K562 (cell line): ENCODE measurements around the gene CCDC178. TPM values are rescaled to one million over a fixed set of nuclear protein-coding genes. Genes with fewer than 3 reads are reported as not detected.

Experiments
- ATAC-seq: fragments of 200-7000 bp; cut with Tn5 transposase; 3 replicates; pipeline ENCODE4 v1.9.1; 2020; ENCODE audit warnings: moderate library complexity
- BruUV-seq: library from RNA; stranded (reverse); fragments of 400-500 nt; replicated peaks from 2 replicates; lab custom pipeline; 2021; lab: Mats Ljungman, UMichigan
- CTCF ChIA-PET: fragments of 300-600 bp; formaldehyde crosslinking; extraction: SDS; loops from one replicate; lab custom pipeline; 2021; ENCODE audit warnings: low intra/inter-chr PET ratio; lab: Yijun Ruan, JAX
- POLR2A ChIA-PET: fragments of 300-600, 350-650 bp; sonication (Branson Sonifier 250); formaldehyde crosslinking; extraction: SDS; loops from one replicate; lab custom pipeline; 2021; ENCODE audit warnings: antibody characterized with exemption, inconsistent platforms; lab: Yijun Ruan, JAX
- DNase-seq, 4 experiments: peaks; one replicate each; pipeline versions ENCODE4 v3.0.0 to v3.0.0-alpha.2; 2011 to 2018; ENCODE audit warnings: low spot score in 3 of 4, mixed read lengths in 3 of 4; ENCODE audit errors: extremely low read depth in 1 of 4
- FAIRE-seq: peaks from 2 replicates; lab custom pipeline; 2011; peaks lifted over from hg19 to GRCh38; lab: Jason Lieb, UNC
- H2AFZ ChIP-seq: 2 replicates; pipeline ENCODE4 v1.6.0; 2011; ENCODE audit warnings: low read depth, low read length, control low read depth, inconsistent platforms
- H3K27ac ChIP-seq: fragments of 200-600 bp; 3 replicates; pipeline ENCODE4 v1.8.0; 2011; ENCODE audit warnings: low read depth, mild to moderate bottlenecking, control low read depth, inconsistent platforms, low read length, moderate library complexity, mixed read lengths; ENCODE audit errors: extremely low read depth
- H3K27me3 ChIP-seq, 2 experiments: fragments of 300-600 bp in 1 of 2; 2 replicates in 1 of 2; 3 replicates in 1 of 2; pipeline versions ENCODE4 v1.6.0 to v1.8.0; 2011; ENCODE audit warnings: inconsistent platforms in 2 of 2, low read length in 2 of 2, mild to moderate bottlenecking in 1 of 2, mixed read lengths in 1 of 2, moderate library complexity in 1 of 2; ENCODE audit not compliant: control insufficient read depth in 2 of 2, insufficient read depth in 2 of 2
- H3K36me3 ChIP-seq: fragments of 300-600 bp; 3 replicates; pipeline ENCODE4 v1.8.0; 2011; ENCODE audit warnings: mild to moderate bottlenecking, low read length, inconsistent platforms; ENCODE audit not compliant: control insufficient read depth, insufficient read depth
- H3K4me1 ChIP-seq, 2 experiments: fragments of 200-600 bp in 1 of 2; replicated peaks in 1 of 2; 2 replicates in 1 of 2; 3 replicates in 1 of 2; pipeline versions ENCODE4 v1.5.1 to v1.8.0; 2011; ENCODE audit warnings: inconsistent platforms in 2 of 2, low read length in 2 of 2, mild to moderate bottlenecking in 1 of 2, mixed read lengths in 1 of 2, moderate library complexity in 1 of 2; ENCODE audit not compliant: control insufficient read depth in 2 of 2, insufficient read depth in 2 of 2
- H3K4me2 ChIP-seq: 2 replicates; pipeline ENCODE4 v1.6.1; 2011; ENCODE audit warnings: low read length, control low read depth, inconsistent platforms, mixed read lengths; ENCODE audit not compliant: insufficient read depth
- H3K4me3 ChIP-seq: fragments of 200-600 bp; sonication (generic), shearing (Covaris generic); 2 replicates; pipeline ENCODE4 v1.5.1; 2016; ENCODE audit warnings: control low read depth, inconsistent platforms
- H3K79me2 ChIP-seq: fragments of 200-600 bp; 3 replicates; pipeline ENCODE4 v1.8.0; 2011; ENCODE audit warnings: low read length, inconsistent platforms; ENCODE audit not compliant: control insufficient read depth, insufficient read depth
- H3K9ac ChIP-seq, 2 experiments: 2 replicates each; pipeline versions ENCODE4 v1.6.0 to v1.6.1; 2011; ENCODE audit warnings: low read depth in 2 of 2, low read length in 2 of 2, control low read depth in 1 of 2, inconsistent platforms in 1 of 2, mild to moderate bottlenecking in 1 of 2, mixed read lengths in 1 of 2; ENCODE audit not compliant: insufficient read depth in 1 of 2
- H3K9me1 ChIP-seq: one replicate; pipeline ENCODE4 v1.6.0; 2011; ENCODE audit warnings: inconsistent platforms, mild to moderate bottlenecking, low read length, moderate library complexity; ENCODE audit not compliant: control insufficient read depth, insufficient read depth
- H3K9me3 ChIP-seq: replicated peaks from 2 replicates; pipeline ENCODE4 v1.5.1; 2011; ENCODE audit warnings: low read depth, low read length, inconsistent platforms; ENCODE audit not compliant: control insufficient read depth, insufficient read depth
- H4K20me1 ChIP-seq: replicated peaks from 2 replicates; pipeline ENCODE4 v1.6.1; 2011; ENCODE audit warnings: low read length, inconsistent platforms, mixed read lengths; ENCODE audit not compliant: control insufficient read depth, insufficient read depth
- C11orf30 ChIP-seq: fragments of 450-650 bp; IDR thresholded peaks from 2 replicates; pipeline ENCODE4 v1.6.1; 2016; ENCODE audit warnings: low read depth, mild to moderate bottlenecking
- GTF2A2 ChIP-seq: IDR thresholded peaks from 2 replicates; pipeline ENCODE4 v1.6.1; 2016; ENCODE audit warnings: mild to moderate bottlenecking, missing genetic modification characterization, missing compliant biosample characterization
- WGBS: fragments of 100-300 bp; shearing (Covaris generic); methylation state at CpG from one replicate; pipeline ENCODE4 v1.1.6; 2016; ENCODE audit warnings: low coverage, mixed read lengths; ENCODE audit not compliant: insufficient coverage; ENCODE audit errors: missing lambda C conversion rate; 5-methylcytosine and 5-hydroxymethylcytosine counted together
- in situ Hi-C: fragments of 300-500 bp; cut with MboI; formaldehyde crosslinking; loops from 4 replicates; pipeline ENCODE4 v1.15.0; 2018; ENCODE audit warnings: inconsistent platforms, mixed read lengths
- intact Hi-C: fragments of 100-400 bp; cut with micrococcal nuclease; formaldehyde crosslinking; loops from 2 replicates; pipeline ENCODE4 v1.14.2; 2022
- polyA plus RNA-seq, 8 experiments: library from polyadenylated mRNA; depleted of rRNA in 4 of 8; stranded (reverse) in 5 of 8; unstranded in 3 of 8; fragments of >200 nt; fragmentation: Nextera tagmentation in 2 of 8; fragmentation: Illumina TruSeq in 1 of 8; extraction: Ambion mirVana in 2 of 8; extraction: Trizol in 1 of 8; gene quantifications; 2 replicates each; pipeline versions ENCODE4 v1.2.1 to v1.2.3, GENCODE V29; 2011 to 2014; ENCODE audit warnings: inconsistent platforms in 1 of 8, missing spikeins in 1 of 8
- total RNA-seq, 7 experiments: library from RNA; depleted of rRNA in 6 of 7; stranded (reverse); fragments of >200 nt in 6 of 7; fragmentation: Illumina TruSeq in 2 of 7; extraction: Trizol in 2 of 7; gene quantifications; 2 replicates each; pipeline versions ENCODE4 v1.2.1 to v1.2.3, GENCODE V29; 2011 to 2021; ENCODE audit warnings: low replicate concordance in 1 of 7
- TF ChIP-seq, protein P1 (sequence below), 3 experiments: IDR thresholded peaks in 2 of 3; conservative IDR thresholded peaks in 1 of 3; 2 replicates each; pipeline ENCODE4 v1.5.1; 2011 to 2012; ENCODE audit warnings: low read length in 3 of 3, mild to moderate bottlenecking in 3 of 3, control low read depth in 2 of 3, improper control_type of control experiment in 1 of 3, inconsistent platforms in 1 of 3, low read depth in 1 of 3, mixed read lengths in 1 of 3, moderate library complexity in 1 of 3; ENCODE audit not compliant: insufficient read depth in 2 of 3
- TF ChIP-seq, protein P2 (sequence below): sonication (generic); formaldehyde crosslinking; IDR thresholded peaks from 2 replicates; pipeline ENCODE4 v1.5.0; 2020; ENCODE audit warnings: missing genetic modification reagents

The CCDC178 gene
- total and polyA plus RNA-seq, 9 of the 15 experiments (the other 6 are each of a cell fraction or from before 2014, with no cell fraction given): 0.12 to 0.47 (median 0.15) TPM; not detected in 6

DNA sequence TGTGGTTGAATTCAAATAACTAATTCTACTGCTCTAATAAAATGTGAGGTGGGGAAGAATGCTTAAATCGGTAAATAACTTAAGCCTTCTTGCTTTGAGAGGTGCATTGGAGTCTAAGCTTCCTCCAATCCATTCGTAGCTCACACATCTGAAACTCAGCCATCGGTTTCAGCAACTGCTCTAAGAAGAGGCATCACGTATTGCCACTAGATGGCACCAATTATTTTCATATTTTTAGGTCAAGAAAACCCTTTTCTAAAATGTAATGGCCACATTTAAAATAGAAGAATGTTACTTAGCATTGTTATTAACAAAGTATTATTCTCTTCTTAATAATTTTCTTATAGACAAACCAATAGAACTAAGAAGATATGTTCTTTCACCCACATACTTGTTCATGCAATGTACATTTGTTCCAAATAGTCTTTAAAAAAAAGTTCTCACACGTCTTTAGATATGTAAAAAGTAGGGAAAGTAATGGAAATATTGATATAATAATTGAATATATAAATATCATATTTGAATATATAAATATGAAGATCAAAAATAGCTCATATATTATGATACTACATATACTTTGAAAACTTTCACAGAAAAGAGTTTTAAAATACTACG, 229.8 kb downstream of the CCDC178 start:
- Histone ChIP-seq H3K4me1 (no peaks in the 10 kb centered on the region), H3K9ac (no peak overlapping the region), H3K9me3 (no peaks in the 10 kb centered on the region), H3K9me1 (no peaks in the 10 kb centered on the region), H3K27ac (no peak overlapping the region), H3K4me2 (no peak overlapping the region), H3K27me3 (no peaks in the 10 kb centered on the region), H3K79me2 (no peaks in the 10 kb centered on the region), H2AFZ (no peak overlapping the region), H4K20me1 (no peaks in the 10 kb centered on the region), H3K4me3 (no peak overlapping the region), H3K36me3 (no peaks in the 10 kb centered on the region)
- POLR2A ChIA-PET: no interaction called here
- TF ChIP-seq C11orf30 (no peak), GTF2A2 (tag) (no peak)
- TF ChIP-seq, protein P1, sequence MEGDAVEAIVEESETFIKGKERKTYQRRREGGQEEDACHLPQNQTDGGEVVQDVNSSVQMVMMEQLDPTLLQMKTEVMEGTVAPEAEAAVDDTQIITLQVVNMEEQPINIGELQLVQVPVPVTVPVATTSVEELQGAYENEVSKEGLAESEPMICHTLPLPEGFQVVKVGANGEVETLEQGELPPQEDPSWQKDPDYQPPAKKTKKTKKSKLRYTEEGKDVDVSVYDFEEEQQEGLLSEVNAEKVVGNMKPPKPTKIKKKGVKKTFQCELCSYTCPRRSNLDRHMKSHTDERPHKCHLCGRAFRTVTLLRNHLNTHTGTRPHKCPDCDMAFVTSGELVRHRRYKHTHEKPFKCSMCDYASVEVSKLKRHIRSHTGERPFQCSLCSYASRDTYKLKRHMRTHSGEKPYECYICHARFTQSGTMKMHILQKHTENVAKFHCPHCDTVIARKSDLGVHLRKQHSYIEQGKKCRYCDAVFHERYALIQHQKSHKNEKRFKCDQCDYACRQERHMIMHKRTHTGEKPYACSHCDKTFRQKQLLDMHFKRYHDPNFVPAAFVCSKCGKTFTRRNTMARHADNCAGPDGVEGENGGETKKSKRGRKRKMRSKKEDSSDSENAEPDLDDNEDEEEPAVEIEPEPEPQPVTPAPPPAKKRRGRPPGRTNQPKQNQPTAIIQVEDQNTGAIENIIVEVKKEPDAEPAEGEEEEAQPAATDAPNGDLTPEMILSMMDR (IDR thresholded peaks at IDR 0.05 in 2 of 3, conservative IDR thresholded peaks at IDR 0.05 in 1 of 3; ENCODE audit: insufficient read depth in 2 of 3, low read depth in 1 of 3, low read length in 3 of 3): peak in 2 of 3 experiments; percentile 29 to 40; a peak in 3 of 6 replicates
- TF ChIP-seq, protein P2, sequence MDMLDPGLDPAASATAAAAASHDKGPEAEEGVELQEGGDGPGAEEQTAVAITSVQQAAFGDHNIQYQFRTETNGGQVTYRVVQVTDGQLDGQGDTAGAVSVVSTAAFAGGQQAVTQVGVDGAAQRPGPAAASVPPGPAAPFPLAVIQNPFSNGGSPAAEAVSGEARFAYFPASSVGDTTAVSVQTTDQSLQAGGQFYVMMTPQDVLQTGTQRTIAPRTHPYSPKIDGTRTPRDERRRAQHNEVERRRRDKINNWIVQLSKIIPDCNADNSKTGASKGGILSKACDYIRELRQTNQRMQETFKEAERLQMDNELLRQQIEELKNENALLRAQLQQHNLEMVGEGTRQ (CRISPR knock-in tag): no peak
- intact Hi-C loops: no loop called here
- CTCF ChIA-PET: no interaction called here
- ATAC-seq (no peak), DNase-seq (peak in 1 of 4 experiments; percentile 12), FAIRE-seq (no peak)
- in situ Hi-C loops: no loop called here
- 3% methylated on average over 6 of the region's 6 CpGs for WGBS
- BruUV-seq: no TSS peak
